Adrenal gland (tissue), 5 donors: ENCODE results near the gene HSPA12A.

Experiments used
- POLR2A ChIP-seq, 2 donors: fragments of 450-650 bp; IDR thresholded peaks; one replicate each; pipeline ENCODE4 v1.6.1; 2017; ENCODE audit warnings: antibody characterized with exemption in 2 of 2, mild to moderate bottlenecking in 2 of 2, moderate library complexity in 1 of 2
- TF ChIP-seq, protein P1 (sequence below), 6 experiments: fragments of 450-650 bp in 4 of 6; fragments of 200-600 bp in 2 of 6; sonication (generic) in 1 of 6; IDR thresholded peaks; 1 replicate in 5 of 6; 2 replicates in 1 of 6; pipeline versions ENCODE4 v1.5.1 to v1.8.0; 2016 to 2021; ENCODE audit warnings: antibody characterized with exemption in 6 of 6, mild to moderate bottlenecking in 2 of 6, moderate library complexity in 1 of 6
- donor health status: DM: no; HTN: no; CAD: no.

DNA sequence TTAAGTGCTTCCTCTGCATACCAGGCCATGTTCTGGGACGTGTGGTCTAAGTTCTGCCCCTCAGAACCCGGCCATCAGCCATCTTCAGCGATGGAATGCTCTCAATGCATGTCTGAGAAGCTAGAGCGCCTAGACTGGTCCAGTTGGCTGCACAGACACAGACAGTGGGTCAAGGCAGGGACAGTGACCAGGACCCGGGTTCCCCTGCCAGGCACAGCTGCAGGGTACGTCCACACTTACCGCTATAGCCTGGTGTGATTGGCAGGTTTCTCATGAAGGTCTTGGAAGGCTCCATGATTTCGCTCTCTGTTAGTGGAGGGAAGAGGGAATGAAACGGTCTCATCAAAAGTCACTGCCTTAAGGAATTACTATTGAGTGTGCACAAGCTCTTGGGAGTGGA, 74.3 kb downstream of the HSPA12A start:
- TF ChIP-seq, protein P1, sequence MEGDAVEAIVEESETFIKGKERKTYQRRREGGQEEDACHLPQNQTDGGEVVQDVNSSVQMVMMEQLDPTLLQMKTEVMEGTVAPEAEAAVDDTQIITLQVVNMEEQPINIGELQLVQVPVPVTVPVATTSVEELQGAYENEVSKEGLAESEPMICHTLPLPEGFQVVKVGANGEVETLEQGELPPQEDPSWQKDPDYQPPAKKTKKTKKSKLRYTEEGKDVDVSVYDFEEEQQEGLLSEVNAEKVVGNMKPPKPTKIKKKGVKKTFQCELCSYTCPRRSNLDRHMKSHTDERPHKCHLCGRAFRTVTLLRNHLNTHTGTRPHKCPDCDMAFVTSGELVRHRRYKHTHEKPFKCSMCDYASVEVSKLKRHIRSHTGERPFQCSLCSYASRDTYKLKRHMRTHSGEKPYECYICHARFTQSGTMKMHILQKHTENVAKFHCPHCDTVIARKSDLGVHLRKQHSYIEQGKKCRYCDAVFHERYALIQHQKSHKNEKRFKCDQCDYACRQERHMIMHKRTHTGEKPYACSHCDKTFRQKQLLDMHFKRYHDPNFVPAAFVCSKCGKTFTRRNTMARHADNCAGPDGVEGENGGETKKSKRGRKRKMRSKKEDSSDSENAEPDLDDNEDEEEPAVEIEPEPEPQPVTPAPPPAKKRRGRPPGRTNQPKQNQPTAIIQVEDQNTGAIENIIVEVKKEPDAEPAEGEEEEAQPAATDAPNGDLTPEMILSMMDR (IDR thresholded peaks at IDR 0.05) = no peak
- TF ChIP-seq POLR2A (IDR thresholded peaks at IDR 0.05) = no peak
